ENCODE results near the gene NUP214.
"Not testable (repeated sequence)": the region's sequence is repeated elsewhere in the genome, so short reads cannot be mapped to it uniquely, and the experiment has no call there.

DNA sequence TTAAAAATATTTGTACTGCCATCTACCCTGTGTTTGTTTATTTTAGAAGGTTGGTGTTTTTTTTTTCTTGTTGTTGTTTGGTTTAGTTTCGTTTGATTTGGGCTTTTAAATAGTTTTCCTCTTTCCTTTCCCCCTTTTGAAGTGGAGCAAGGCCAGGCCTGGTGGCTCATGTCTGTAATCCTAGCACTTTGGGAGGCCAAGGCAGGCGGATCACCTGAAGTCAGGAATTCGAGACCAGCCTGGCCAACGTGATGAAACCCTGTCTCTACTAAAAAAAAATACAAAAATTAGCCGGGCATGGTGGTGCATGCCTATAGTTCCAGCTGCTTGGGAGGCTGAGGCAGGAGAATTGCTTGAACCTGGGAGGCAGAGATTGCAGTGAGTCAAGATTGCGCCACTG is 65.6 kb downstream of the NUP214 start:
- TF ChIP-seq, protein P1, sequence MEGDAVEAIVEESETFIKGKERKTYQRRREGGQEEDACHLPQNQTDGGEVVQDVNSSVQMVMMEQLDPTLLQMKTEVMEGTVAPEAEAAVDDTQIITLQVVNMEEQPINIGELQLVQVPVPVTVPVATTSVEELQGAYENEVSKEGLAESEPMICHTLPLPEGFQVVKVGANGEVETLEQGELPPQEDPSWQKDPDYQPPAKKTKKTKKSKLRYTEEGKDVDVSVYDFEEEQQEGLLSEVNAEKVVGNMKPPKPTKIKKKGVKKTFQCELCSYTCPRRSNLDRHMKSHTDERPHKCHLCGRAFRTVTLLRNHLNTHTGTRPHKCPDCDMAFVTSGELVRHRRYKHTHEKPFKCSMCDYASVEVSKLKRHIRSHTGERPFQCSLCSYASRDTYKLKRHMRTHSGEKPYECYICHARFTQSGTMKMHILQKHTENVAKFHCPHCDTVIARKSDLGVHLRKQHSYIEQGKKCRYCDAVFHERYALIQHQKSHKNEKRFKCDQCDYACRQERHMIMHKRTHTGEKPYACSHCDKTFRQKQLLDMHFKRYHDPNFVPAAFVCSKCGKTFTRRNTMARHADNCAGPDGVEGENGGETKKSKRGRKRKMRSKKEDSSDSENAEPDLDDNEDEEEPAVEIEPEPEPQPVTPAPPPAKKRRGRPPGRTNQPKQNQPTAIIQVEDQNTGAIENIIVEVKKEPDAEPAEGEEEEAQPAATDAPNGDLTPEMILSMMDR (IDR thresholded peaks at IDR 0.05), result not testable (repeated sequence)
- TF ChIP-seq POLR2A (IDR thresholded peaks at IDR 0.05), result not testable (repeated sequence)

Measured in uterus (tissue), 2 donors.